Neural progenitor cell (in vitro differentiated cells): Measurements from ENCODE around the gene COCH.

Experiments
- EZH2 ChIP-seq: fragments of 200-600 bp; sonication (generic); IDR thresholded peaks from 2 replicates; pipeline ENCODE4 v1.6.1; 2017; ENCODE audit warnings: antibody characterized with exemption, mild to moderate bottlenecking, moderate library complexity
- TF ChIP-seq, protein P1 (sequence below): fragments of 200-600 bp; sonication (generic); IDR thresholded peaks from 2 replicates; pipeline ENCODE4 v1.5.1; 2017; ENCODE audit warnings: antibody characterized with exemption, mild to moderate bottlenecking

DNA sequence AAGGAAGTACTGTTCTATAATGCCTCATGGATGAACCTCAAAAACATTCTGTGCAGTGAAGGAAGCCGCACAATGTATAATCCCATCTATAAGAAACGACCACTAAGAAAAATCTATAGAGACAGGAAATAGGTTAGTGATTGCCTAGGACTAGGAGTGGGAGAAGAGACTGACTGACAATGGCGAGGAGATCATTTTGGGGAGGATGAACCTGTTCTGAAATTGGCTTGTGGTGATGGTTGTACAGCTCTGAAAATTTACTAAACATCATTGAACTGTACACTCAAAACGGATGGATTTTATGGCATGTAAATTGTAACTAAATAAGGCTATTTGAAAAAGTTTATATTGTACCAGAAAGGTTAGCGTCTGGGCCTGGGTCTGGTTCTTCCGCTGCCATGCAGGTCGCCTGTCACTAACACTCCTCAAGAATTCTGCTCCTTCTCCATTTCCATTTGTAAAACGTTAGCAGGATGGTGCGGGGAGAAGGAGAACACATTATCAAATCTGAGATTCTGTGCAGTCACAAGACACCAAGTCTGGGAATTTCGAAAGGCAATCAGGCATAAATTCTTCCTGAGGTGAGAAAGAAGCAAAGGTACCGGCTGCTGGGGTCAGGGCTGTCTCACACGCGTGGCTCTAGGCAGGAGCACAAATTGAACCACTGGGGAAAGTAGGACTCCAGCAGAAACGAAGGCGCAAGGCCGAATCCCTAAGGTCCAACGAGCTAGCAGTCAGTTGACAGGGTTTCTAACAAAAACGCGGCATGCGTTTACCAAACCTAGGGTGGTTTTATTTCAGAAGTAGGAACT, 845 bp upstream of the COCH start:
- TF ChIP-seq, protein P1, sequence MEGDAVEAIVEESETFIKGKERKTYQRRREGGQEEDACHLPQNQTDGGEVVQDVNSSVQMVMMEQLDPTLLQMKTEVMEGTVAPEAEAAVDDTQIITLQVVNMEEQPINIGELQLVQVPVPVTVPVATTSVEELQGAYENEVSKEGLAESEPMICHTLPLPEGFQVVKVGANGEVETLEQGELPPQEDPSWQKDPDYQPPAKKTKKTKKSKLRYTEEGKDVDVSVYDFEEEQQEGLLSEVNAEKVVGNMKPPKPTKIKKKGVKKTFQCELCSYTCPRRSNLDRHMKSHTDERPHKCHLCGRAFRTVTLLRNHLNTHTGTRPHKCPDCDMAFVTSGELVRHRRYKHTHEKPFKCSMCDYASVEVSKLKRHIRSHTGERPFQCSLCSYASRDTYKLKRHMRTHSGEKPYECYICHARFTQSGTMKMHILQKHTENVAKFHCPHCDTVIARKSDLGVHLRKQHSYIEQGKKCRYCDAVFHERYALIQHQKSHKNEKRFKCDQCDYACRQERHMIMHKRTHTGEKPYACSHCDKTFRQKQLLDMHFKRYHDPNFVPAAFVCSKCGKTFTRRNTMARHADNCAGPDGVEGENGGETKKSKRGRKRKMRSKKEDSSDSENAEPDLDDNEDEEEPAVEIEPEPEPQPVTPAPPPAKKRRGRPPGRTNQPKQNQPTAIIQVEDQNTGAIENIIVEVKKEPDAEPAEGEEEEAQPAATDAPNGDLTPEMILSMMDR, result no peak
- TF ChIP-seq EZH2, result no peak
